ENCODE results near the gene NAV1.

Gene NAV1

DNA sequence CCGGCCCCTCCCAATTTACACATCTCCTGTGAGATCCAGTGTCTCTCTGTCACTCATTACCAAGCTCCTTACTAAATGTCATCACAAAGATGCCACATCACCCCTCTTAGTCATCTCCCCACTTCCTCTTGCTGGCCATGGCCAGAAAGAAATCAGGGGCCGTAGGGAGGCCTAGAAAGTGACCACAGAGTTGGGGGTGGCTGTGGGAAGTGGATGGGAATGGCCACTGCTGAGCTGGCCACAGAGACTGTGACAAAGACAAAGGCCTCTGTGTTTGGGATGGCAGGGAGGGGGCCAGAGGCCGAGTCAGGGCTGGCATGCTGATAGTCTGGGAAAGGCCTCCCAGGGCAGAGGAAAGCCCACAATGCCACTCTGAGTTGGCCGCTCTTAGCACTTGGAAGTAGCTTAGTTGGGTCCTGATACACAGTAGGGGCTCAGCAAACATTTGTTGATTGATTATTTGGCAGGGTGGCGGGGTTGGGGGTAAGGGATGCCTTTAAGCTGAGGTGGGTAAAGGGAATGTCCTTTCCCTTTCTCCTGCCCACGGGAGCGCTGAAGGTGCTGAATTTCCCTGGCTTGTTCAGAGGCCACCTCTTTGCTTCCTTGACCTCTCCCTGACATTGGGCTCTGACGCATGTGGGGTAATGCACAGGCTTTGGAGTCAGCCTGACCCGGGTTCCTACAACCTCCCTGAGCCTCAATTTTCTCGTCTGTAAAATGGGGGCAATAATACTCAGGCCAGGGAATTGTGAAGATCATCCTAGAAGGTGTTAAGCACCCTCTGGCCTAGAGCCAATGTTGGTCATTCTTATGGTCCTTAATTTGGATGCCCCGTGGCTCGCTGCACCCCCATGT is 13.2 kb downstream of the NAV1 start:
- DNase-seq = no peak

- DNase-seq = no peak
These were observed 14.0 kb downstream of the NAV1 start for GRCh38 chr1:201552941-201553351.

DNA sequence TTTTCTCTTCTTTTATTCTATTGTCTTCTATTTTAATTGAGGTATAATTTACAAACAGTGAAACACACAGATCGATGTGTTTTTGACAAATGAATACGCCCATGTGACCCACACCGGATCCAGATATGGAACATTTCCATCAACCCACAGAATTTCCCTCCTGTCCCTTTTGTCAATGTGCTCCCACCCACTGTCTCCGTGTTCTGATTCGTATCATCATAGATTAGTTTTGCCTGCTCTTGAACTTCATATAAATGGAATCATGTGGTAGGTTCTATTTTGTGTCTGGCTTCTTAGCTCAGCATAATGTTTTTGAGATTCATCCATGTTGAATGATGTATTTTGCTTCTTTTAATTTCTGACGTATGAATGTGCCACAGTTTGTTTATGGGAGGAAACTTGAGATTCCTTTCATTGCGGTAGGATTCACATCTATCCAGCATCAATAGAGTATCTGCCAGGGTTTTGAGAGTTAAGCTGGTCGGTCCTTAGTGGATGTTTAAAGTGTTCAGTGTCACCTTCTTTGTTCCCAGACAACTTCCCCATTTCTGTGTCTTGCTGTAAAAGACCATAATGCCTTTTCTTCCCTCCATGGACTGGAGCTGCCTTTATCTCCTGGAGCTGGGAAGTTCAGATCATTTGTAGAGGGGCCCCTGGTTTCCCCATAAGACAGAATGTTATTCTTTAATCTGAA is 14.7 kb downstream of the NAV1 start:
- DNase-seq = no peak

- DNase-seq = no peak
These were observed 15.3 kb downstream of the NAV1 start for GRCh38 chr1:201554190-201554600.

DNA sequence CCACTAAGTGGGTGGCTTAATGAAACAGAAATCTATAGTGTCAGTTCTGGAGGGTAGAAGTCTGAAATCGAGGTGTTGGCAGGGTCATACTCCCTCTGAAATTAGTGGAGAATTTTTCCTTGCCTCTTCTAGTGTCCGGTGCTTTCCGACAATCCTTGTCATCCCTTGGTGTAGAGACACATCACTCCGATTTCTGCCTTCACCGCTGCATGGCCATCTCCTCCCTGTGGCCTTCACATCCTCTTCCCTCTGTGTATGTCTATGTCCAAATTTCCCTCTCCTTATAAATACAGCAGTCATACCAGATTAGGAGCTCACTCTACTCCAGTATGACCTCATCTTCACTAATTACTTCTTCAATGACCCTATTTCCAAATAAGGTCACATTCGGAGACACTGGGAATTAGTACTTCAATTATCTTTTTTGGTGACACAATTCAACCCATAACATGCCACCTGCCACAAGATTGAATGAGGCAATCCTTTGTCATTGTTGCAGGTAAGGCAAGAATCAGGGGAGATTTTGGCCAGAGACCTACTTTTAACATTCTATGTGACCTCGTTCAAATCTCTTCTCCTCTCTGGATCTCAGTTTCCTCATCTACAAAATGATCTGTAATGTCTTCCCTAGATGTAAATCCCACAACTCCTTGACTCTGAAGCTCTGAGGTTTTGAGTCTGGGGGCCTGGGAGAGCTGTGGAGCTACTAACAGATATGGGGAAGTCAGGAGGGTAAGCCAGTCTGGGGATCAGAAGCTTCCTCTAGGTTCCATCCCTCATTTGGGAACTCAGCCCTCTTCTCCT is 16.1 kb downstream of the NAV1 start:
- no peak for DNase-seq

- DNase-seq = no peak
These were observed 16.6 kb downstream of the NAV1 start for GRCh38 chr1:201555593-201555945.

- no peak for DNase-seq
These were observed 18.1 kb downstream of the NAV1 start for GRCh38 chr1:201556841-201557571.

GRCh38 chr1:201557572-201557958 is 18.6 kb downstream of the NAV1 start:
- DNase-seq = no peak

DNA sequence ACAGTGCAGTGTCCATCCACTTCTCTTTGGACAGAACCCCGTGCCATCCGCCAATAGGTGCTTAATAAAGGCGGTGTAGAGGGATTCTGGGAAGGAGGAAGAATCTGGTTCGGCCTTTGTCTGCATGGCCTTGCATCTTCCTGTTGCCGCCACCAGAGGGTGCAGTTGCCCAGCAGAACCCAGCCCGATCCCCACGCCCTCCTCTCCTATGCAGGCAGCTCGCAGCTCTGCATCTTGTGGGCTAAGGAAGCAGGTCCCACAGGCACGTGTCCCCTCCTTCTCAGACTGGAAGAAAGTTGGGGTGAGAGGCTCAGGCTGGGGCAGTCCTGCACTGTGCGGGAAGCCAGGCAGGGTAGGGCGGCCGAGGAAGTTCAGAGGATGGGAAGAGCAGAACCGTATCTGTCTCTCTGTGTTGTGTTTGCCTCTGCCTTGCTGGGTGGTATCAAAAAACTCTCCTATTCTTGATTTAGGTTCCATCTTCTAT is 20.8 kb downstream of the NAV1 start:
- peak; percentile 70 to 75 for DNase-seq

DNA sequence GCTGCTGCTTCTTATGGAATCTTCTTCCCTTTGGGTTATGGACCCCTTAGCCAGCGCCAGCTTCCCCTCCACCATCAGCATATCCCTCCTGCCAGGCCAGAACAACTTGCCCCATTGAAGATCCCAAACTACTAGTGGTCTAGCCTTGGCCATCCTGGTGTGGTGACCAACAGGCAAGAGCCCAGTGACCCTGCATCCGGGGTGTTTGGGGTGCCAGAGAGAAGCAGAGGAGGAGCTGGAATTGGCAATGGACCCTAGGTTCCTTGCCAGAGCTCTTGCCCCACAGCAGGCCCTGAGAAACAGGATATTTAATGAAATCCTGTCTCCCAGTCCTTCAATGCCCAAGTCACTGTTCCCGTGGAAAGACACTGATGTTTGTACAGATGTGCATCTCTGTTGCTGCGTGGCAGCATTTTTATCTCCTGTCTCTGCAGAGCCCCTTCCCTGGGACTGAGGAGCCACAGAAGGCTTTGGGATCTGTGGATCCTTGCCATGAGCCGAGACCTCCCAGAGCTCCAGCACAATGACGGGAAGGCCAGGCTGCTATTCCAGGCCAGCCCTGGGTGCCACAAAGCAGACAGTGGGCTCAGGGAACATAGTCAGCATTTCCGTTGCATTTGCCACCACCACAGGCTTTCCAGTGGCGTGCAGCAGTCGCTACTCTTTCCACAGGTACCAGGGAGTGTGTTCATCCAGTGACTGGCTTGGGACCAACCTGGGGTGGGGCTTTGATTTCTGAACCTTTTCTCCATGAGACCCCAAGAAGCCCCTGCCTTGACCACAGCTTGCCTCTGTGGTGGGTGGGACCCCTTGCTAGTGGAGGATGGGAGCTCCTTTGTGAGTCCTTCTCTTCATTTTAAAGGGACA is 21.6 kb downstream of the NAV1 start:
- no peak for DNase-seq

DNA sequence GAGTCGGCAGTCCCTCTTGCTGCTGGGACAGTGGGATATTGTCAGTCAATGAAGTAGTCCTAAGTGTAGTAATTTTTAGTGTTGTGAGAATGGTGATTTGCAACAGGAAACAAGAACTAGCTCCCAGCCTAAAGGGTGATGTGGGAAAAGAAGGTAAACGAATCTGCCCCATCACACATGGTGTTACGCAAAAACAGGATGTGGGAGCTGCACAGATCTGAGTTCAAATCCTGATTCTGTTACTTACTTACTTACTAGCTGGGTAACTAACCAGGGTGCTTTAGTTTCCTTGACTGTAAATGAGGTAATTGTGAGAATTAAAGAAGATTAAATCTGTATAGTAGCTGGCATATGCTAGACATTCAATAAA is 22.3 kb downstream of the NAV1 start:
- DNase-seq = no peak

DNA sequence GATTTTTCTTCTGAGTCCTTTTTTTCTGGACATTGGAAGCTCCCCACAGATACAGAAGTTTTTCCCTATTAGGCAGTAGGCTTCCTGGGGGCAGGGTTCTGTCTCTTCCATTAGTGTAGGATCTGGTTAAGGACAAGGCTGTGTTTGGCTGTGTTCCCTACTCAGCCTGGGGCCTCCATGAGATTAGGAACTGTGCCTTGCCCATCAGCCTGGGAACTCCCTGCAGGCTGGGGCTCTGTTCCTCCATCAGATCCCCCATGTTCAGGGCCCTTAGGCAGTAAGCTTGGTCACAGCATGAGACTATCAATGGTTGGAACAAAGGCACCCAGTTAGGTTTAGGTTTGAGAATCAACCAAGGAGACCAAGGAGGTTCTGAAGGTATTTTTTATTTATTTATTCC is 22.7 kb downstream of the NAV1 start:
- DNase-seq = no peak

DNA sequence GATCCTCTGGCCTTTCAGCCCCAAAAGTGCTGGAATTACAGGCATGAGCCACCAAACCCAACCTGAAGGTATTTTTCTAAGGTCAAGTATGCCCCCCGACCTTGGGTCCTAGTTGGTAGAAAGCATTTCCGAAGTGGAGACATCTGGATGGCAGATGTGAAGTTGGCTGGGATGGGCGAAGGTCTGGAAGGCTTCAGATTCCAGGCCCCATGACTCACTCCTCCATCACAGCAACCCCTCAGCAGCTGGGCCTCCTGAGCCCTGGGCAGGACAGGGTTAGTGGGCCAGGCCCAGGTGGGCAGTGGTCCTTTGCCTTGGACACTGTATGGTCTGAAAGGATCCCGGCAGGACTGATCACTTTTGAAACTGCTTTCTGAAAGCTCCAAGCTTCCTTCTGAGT is 23.3 kb downstream of the NAV1 start:
- no peak for DNase-seq

GRCh38 chr1:201562659-201563405 is 23.9 kb downstream of the NAV1 start:
- no peak for DNase-seq

DNA sequence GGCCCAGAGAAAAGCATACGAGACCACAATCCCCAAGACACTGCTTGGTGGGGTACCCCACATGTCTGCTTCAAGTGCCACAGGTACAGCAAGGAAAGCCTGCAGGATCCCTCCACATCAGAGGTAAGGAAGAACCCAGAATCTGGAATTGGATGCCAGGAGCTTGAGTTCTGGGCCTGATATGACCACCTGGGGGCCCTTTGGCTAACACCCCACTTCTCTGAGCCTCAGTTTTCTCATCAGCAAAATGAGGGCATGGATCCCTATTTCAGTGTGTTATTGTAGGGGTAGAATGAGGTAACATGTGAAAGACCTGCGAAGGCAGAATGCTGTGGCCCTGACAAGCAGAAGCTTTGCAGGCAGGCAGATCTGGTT is 24.5 kb downstream of the NAV1 start:
- no peak for DNase-seq

DNA sequence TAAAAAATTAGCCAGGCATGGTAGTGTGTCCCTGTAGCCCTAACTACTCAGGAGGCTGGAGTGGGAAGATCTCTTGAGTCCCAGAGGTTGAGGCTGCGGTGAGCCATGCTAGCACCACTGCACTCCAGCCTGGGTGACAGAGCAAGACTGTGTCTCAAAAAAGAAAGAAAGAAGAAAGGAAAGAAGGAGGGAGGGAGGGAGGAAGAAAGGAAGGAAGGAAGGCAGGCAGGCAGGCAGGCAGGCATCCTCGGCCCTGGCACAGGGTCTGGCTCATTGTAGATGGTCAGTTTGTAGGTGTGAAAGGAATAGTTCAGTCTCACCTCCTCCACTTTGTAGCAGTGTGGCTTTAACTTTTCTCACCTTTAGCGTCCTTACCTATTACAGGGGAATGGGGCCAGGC is 25.0 kb downstream of the NAV1 start:
- DNase-seq = no peak

GRCh38 chr1:201565024-201565730 is 26.2 kb downstream of the NAV1 start:
- no peak for DNase-seq

- DNase-seq = no peak
These were observed 27.0 kb downstream of the NAV1 start for GRCh38 chr1:201565771-201566528.

DNA sequence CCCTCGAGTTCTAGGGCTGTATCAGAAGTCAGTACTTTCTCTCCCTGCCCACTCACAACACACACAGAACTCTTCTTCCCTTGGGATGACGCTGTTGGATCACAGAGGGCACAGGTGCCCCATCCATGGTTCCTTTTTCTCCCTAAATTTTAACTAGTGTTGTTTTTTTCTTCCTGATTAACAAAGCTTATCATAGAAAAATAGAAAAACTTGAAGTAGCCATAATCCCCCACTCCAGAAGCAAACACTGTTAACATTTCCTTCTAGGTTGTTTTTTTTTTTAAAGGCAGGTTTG is 27.5 kb downstream of the NAV1 start:
- DNase-seq = no peak

Data from activated CD4-positive, alpha-beta T cell treated with anti-CD3 and anti-CD28 coated beads, Interleukin-2, amount 50 U/mL, for 48 hours (primary cell).